Epithelial cell of esophagus (primary cell): Measurements from ENCODE around the gene OAS3.

ENCODE experiments used
- DNase-seq: peaks from one replicate; pipeline ENCODE4 v3.0.0; 2010; ENCODE audit warnings: low read depth
- H3K4me3 ChIP-seq: 2 replicates; pipeline ENCODE4 v1.5.1; 2011; ENCODE audit warnings: mild to moderate bottlenecking, low read length, control low read depth
- CTCF ChIP-seq: IDR thresholded peaks from 2 replicates; pipeline ENCODE4 v1.5.1; 2011; ENCODE audit warnings: low read depth, mild to moderate bottlenecking, low read length, control low read depth, inconsistent platforms; ENCODE audit not compliant: insufficient read depth; ENCODE audit errors: missing control alignments

OAS3 gene

GRCh38 chr12:112989806-112990205 is 51.5 kb downstream of the OAS3 start:
- TF ChIP-seq CTCF, result no peak
- no peak overlapping the region for H3K4me3 ChIP-seq
- no peak for DNase-seq

- DNase-seq, result peak; percentile 69
- peak; percentile 95 for TF ChIP-seq CTCF
- no peak overlapping the region for H3K4me3 ChIP-seq
Observed at GRCh38 chr12:112992541-112993398, 54.5 kb downstream of the OAS3 start.

GRCh38 chr12:112995008-112995407 is 56.7 kb downstream of the OAS3 start:
- no peak for DNase-seq
- H3K4me3 ChIP-seq, result no peak overlapping the region
- no peak for TF ChIP-seq CTCF

GRCh38 chr12:112996501-112996900 is 58.2 kb downstream of the OAS3 start:
- no peak for TF ChIP-seq CTCF
- DNase-seq, result no peak
- no peak overlapping the region for H3K4me3 ChIP-seq

GRCh38 chr12:112997506-112997905 is 59.2 kb downstream of the OAS3 start:
- no peak for TF ChIP-seq CTCF
- DNase-seq, result no peak
- H3K4me3 ChIP-seq, result no peak overlapping the region

GRCh38 chr12:112998987-112999767 is 60.9 kb downstream of the OAS3 start:
- no peak for DNase-seq
- TF ChIP-seq CTCF, result no peak
- no peak overlapping the region for H3K4me3 ChIP-seq

GRCh38 chr12:113000433-113000832 is 62.2 kb downstream of the OAS3 start:
- H3K4me3 ChIP-seq, result no peak overlapping the region
- no peak for TF ChIP-seq CTCF
- DNase-seq, result no peak
